GM12864 (cell line): ENCODE data around the gene ALG11.
"Not testable (repeated sequence)": the region's sequence is repeated elsewhere in the genome, so short reads cannot be mapped to it uniquely, and the experiment has no call there.

Source experiments
- DNase-seq: peaks from one replicate; pipeline ENCODE4 v3.0.0-alpha.2; 2011; ENCODE audit warnings: low read depth
- H3K4me3 ChIP-seq: 2 replicates; pipeline ENCODE4 v1.5.1; 2011; ENCODE audit warnings: mild to moderate bottlenecking, low read depth, low read length, control low read depth
- CTCF ChIP-seq: IDR thresholded peaks from 2 replicates; pipeline ENCODE4 v1.5.1; 2011; ENCODE audit warnings: low read depth, mild to moderate bottlenecking, moderate library complexity, low read length, control low read depth, inconsistent platforms; ENCODE audit errors: missing control alignments

ALG11 gene

GRCh38 chr13:51976423-51976822, 35.8 kb upstream of the ALG11 start:
- no peak for DNase-seq
- no peak for TF ChIP-seq CTCF

GRCh38 chr13:51976890-51977289, 35.3 kb upstream of the ALG11 start:
- DNase-seq: no peak
- no peak for TF ChIP-seq CTCF
- H3K4me3 ChIP-seq: no peak overlapping the region

More at GRCh38 chr13:51976423-51976822, 35.8 kb upstream of the ALG11 start:
- no peak overlapping the region for H3K4me3 ChIP-seq

GRCh38 chr13:51977625-51978024, 34.6 kb upstream of the ALG11 start:
- no peak for TF ChIP-seq CTCF
- H3K4me3 ChIP-seq: no peak overlapping the region
- no peak for DNase-seq

- no peak for TF ChIP-seq CTCF
- no peak overlapping the region for H3K4me3 ChIP-seq
- DNase-seq: no peak
Observed at GRCh38 chr13:51978796-51979556, 33.2 kb upstream of the ALG11 start.

GRCh38 chr13:51980908-51981307, 31.3 kb upstream of the ALG11 start:
- H3K4me3 ChIP-seq: no peak overlapping the region
- TF ChIP-seq CTCF: no peak
- DNase-seq: no peak

- no peak for TF ChIP-seq CTCF
- DNase-seq: no peak
- no peak overlapping the region for H3K4me3 ChIP-seq
Observed at GRCh38 chr13:51981355-51981754, 30.8 kb upstream of the ALG11 start.

- not testable (repeated sequence) for H3K4me3 ChIP-seq, DNase-seq
Observed at GRCh38 chr13:51983292-51983691, 28.9 kb upstream of the ALG11 start.

- not testable (repeated sequence) for DNase-seq, H3K4me3 ChIP-seq
Observed at GRCh38 chr13:51984904-51985303, 27.3 kb upstream of the ALG11 start.
